HT1080 (cell line): ENCODE measurements around the gene RAD52. TPM values are rescaled to one million over a fixed set of nuclear protein-coding genes. Genes with fewer than 3 reads are reported as not detected.
"Not testable (repeated sequence)": the region's sequence is repeated elsewhere in the genome, so short reads cannot be mapped to it uniquely, and the experiment has no call there.

Experiments
- DNase-seq: peaks from one replicate; pipeline ENCODE4 v3.0.0-alpha.2; 2015; ENCODE audit warnings: low read depth
- total RNA-seq: library from RNA; depleted of rRNA; stranded (reverse); fragments of >200 nt; shearing (Covaris generic); gene quantifications from 2 replicates; pipeline ENCODE4 v1.2.3, GENCODE V29; 2014

RAD52 gene
- total RNA-seq, 1 experiment from 2014 or later: 9.9 TPM

GRCh38 chr12:968545-968944 is 19.1 kb upstream of the RAD52 start:
- DNase-seq: no peak

- DNase-seq: no peak
These were observed 18.1 kb upstream of the RAD52 start for GRCh38 chr12:967641-968040.

- no peak for DNase-seq
These were observed 17.2 kb upstream of the RAD52 start for GRCh38 chr12:966724-967123.

GRCh38 chr12:958588-959123 is 9.2 kb upstream of the RAD52 start:
- peak; percentile 37 for DNase-seq

DNA sequence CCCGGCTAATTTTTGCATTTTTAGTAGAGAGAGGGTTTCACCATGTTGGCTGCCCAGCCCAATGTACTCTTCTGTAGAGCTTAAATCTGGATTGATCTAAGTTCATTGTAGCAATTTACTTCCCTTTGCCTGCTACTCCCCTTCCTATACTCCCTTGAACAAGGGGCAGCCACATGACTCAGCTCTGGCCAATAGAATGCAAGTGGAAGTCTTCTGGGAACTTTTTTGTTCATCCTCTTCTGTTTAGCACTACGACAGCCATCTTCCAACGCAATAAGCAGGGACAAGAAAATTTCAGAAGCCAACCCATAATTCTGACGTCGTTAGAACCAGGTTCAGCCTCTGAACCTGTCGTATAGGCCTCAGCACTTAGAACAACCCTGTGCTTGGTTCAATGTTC is 6.4 kb upstream of the RAD52 start:
- no peak for DNase-seq

DNA sequence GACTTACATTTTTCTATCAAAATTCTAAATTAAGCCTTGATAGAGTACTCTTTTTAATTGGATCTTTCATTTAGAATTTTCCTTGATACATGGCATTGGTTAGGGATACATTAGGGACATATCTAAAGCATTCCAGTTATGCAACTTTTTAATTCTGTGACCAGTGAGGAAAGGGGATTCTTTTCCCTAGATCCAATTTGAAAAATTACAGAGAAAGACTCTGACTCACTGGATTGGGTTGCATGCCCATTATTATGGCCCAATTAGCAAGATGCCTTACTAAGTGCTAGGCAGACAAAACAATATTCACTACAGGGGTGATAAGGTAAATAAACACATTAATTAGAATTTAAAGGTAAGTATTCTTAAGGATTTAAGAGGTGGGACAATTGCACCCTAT is 5.2 kb upstream of the RAD52 start:
- DNase-seq: no peak

DNA sequence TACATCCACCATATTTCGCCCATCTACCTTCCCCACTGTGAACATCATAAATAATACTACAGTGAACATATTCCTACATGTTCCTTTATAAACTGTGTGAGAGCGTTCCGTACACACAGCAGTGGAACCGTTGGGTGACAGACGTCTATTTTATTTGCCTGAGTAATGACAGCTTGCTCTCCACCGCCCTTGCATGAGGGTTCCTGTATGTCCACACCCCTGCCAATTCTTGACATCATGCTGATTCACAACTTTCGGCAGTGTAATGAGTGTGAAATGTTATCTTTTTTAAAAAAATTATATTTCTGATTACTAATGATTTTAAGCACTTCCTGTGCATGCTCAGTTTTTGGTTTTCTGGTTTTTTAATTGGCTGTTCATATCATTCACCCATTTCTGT is 4.3 kb upstream of the RAD52 start:
- DNase-seq: peak; percentile 61

GRCh38 chr12:951176-951575 is 1.7 kb upstream of the RAD52 start:
- DNase-seq: no peak

GRCh38 chr12:948238-948637 is 1.3 kb downstream of the RAD52 start:
- DNase-seq: no peak

GRCh38 chr12:946631-947030 is 2.9 kb downstream of the RAD52 start:
- DNase-seq: no peak

DNA sequence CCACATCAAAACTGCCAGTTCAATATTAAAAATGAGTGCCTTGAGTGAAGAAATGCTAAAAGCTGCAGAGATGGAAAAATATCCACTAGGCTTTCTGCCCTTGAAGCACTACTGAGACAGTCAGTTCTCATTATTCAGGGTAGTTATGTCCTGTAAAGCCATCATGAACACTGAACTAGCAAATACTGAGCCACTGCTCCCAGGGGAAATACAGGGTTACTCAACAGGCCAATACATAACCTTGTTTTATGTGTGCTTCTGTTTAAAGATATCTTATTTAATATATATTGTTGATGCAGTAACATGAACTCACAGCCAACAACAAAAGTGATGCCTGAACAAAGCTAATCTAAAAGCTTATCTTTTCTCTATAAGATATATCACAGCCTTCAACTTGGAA is 3.3 kb downstream of the RAD52 start:
- no peak for DNase-seq

DNA sequence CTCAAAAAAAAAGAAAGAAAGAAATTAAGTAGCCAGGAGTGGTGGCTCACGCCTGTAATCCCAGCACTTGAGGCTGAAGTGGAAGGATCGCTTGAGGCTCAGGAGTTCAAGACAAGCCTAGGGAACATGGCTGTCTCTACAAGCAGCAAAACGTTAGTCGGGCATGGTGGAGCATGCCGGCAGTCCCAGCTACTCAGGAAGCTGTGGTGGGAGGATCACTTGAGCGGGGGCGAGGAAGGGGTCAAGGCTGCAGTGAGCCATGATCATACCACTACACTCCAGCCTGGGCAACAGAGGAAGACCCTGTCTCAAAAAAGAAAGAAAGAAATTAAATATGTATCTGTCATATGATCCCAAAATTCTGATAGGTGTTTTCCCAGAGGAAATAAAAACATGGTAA is 5.3 kb downstream of the RAD52 start:
- DNase-seq: no peak

DNA sequence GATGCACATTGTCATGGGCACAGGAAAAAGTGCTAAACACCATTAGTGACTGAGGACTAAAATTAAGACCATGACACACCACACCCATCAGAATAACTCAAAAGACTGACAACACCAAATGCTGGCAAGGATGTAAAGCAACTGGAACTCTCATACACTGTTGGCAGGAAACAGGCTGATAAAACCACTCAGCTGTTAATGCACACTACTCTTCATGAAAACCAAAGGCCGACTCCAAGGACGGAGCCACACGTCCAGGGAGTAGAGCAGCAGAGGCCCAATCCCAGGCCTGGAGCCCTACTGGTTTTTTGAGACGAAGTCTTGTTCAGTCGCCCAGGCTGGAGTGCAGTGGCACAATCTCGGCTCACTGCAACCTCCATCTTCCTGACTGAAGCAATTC is 6.4 kb downstream of the RAD52 start:
- no peak for DNase-seq

DNA sequence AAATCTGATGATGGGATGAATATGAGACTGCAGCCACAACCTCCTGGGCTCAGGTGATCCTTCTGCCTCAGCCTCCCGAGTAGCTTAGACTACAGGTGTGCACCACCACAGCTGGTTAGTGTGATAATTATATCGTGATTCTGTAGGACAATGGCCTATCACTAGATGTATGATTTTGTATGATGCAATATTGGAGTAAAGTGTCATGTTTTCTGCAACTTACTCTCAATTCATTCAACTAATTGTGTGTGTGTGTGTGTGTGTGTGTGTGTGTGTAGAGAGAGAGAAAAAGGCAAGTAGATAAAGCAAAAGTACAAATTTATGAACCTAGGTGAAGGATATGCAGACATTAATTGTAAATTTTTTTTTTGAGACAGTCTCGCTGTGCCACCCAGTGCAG is 10.7 kb downstream of the RAD52 start:
- DNase-seq: no peak

DNA sequence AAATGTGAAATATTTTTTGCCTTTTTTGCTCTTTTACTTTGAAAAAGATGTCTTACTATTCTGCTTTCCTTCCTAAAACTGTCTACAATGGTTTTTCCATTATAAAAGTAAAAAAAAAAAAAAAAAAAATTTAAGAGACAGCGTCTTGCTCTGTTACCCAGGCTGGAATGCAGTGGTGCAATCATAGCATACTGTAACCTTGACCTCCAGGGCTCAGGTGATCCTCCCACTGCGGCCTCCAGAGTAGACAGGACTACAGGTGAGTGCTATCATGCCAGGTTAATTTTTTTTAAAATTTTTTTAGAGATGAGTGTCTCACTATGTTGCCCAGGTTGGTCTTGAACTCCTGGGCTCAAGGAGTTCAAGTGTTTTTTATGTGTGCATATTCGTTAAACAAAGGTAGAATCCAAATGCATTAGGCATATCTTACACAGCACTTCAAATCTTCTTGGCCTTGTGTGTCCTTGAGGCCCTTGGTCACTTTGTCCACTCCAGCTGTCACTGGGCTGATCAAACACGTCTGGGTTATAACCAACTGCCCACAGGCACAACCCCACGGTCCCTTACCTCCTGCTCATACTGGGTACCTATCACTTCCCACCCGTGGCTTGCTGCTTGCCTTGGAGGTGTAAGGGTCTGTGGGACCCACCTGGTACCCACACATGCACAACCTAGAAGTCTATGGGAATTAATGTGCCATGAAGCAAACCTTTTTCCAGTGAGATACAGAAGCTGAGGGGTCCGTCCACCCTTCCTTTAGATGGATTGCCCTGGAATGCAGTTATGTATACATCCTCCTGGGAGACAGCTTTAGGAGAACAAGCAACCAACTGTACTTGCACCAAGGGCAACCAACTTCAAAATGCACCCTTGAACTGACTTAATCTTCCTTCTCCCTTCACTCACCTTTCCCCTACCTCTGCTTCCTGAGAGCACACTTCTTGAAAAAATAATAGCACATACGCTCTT is 12.8 kb downstream of the RAD52 start:
- no peak for DNase-seq

DNA sequence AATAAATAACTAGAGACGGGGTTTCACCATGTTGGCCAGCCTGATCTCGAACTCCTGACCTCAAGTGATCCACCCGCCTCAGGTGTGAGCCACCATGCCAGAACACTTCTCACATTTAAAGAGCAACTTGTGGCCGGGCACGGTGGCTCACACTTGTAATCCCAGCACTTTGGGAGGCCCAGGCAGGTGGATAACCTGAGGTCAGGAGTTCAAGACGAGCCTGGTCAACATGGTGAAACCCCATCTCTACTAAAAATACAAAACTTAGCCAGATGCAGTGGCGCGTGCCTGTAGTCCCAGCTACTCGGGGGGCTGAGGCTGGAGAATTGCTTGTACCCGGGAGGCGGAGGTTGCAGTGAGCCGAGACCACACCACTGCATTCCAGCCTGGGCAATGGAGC is 13.6 kb downstream of the RAD52 start:
- DNase-seq: not testable (repeated sequence)

DNA sequence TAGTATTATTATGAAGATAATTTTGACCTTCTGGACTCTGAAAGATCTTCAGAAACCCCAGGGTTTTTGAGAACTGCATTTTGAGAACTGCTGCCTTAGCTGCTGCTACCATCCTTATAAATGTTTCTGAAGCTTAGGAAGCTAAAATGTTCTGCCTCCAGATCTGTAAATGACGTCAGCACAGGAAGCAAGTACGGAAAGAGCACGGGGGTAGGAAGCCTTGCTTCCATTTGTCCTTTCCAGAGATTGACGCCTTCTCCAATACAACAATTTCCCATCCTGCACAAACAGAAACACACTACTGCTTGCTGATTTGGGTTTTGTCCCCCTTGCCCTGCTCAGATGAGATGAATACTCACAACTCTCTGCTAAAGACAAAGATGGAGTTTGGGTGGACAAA is 17.9 kb downstream of the RAD52 start:
- DNase-seq: no peak

DNA sequence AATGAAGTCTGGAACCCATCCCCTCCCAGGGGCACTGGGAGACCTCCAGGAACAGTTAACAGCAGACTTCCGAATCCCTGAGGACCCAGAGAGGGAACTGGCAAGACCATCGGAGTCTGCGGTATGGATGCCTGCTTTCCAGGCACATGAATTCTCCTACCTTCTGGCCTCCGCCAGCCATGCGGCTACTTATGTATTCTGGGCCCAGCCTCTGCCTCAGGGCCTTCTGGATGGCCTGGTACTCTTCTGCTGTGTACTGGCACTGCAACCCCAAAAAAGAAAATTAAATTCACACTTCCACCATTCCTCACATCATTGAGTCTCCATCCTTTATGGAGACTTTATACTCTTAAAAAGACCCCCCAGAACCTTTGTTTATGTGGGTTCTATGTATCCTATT is 18.4 kb downstream of the RAD52 start:
- no peak for DNase-seq

DNA sequence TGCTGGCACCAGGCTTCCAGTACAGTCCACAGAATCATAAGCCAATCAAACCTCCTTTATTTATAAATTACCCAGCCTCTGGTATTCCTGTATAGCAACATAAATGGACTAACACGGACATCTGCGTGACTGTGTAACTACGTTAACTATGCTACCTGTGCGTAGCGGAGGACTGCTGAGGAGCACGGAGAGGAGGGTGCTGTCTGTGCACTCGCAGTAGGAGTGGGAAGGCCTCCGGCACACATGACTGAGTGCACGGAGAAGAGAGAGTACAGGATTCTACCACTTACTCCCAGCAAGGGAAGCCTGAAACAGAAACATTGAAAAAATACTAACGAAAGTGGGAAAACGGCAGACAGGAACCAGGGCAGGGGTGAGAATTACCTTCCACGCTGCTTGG is 22.9 kb downstream of the RAD52 start:
- DNase-seq: no peak

DNA sequence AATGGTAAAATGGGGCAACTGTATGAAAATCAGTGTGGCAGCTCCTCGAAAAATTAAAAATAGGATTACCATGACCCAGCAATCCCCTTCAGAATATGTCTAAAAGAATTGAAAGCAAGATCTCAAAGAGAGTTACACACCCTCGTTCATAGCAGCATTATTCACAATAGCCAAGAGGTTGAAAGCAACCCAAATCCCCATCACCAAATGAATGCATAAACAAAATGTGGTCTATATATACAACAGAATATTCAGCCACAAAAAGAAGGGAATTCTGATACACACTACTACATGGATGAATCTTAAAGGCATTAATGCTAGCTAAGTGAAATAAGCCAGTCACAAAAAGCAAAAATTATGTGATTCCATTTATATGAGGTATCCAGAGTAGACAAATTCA is 27.2 kb downstream of the RAD52 start:
- DNase-seq: no peak

- DNase-seq: no peak
These were observed 28.8 kb downstream of the RAD52 start for GRCh38 chr12:920676-921075.

- DNase-seq: no peak
These were observed 32.6 kb downstream of the RAD52 start for GRCh38 chr12:916712-917445.
